ENCODE data around the gene DCANP1. TPM values are rescaled to one million over a fixed set of nuclear protein-coding genes. Genes with fewer than 3 reads are reported as not detected.

DCANP1 gene
- total and polyA plus RNA-seq, 3 donors from 2014 or later, result not detected

DNA sequence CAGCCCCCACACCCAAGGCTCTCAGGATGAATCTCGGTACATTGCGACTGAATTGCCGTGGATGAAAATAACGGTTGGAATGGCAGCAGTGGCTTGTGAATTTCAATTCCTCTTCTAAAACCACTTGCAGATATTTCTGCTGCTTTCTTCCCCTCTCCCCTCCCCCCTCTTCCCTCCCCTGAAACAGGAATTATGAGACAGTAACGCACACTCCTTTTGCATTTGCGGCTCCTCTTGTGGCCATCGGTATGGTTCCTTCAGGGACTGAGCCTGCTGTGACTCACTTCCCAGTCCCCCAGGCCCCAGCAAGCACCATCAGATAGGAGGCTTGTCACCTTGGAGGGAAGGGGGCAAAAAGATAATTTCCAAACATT lies 9.7 kb downstream of the DCANP1 start:
- Histone ChIP-seq H3K27me3 (no peaks in the 10 kb centered on the region), H3K27ac (peak overlapping the region in 1 of 2 donors; percentile 19)
- intact Hi-C loops (cut with DNase I; ENCODE audit: low total_unique reads), result no loop called here

DNA sequence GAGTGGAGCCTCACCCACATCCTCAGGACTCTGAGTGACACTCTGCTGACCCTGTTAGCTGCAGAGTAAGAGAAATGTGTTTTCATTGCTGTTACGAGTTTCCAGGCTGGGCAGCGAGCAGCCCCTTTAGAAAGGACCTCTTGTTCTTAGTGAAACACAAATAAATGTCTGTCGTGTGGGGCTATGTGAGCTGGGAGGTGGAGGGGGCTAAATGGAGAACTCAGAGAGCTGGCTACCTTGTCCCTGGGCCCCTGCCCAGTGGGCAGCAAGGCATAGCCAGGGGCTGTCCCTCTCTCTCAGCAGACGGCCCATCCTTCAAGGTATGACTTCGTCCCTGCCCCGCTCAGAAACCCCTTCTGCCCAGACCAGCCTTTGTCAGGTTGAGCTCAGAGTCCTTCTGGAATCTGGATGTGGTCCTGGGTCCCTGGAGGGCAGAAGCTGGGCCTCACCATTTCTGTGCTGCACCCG lies 10.2 kb downstream of the DCANP1 start:
- 65 to 66% methylated on average over 7 of the region's 7 CpGs for WGBS, 2 donors

More for the DNA sequence above, 9.7 kb downstream of the DCANP1 start:
- WGBS, 2 donors, result 80 to 83% methylated on average over 7 of the region's 7 CpGs
- Histone ChIP-seq H3K36me3 (ENCODE audit: low read depth, missing control alignments) (no peaks in the 10 kb centered on the region), H3K9me3 (no peaks in the 10 kb centered on the region), H3K4me3 (no peak overlapping the region), H3K4me1 (peaks cover 26% of the 10 kb centered on the region)
- DNase-seq, result no peak
- TF ChIP-seq, protein P1, sequence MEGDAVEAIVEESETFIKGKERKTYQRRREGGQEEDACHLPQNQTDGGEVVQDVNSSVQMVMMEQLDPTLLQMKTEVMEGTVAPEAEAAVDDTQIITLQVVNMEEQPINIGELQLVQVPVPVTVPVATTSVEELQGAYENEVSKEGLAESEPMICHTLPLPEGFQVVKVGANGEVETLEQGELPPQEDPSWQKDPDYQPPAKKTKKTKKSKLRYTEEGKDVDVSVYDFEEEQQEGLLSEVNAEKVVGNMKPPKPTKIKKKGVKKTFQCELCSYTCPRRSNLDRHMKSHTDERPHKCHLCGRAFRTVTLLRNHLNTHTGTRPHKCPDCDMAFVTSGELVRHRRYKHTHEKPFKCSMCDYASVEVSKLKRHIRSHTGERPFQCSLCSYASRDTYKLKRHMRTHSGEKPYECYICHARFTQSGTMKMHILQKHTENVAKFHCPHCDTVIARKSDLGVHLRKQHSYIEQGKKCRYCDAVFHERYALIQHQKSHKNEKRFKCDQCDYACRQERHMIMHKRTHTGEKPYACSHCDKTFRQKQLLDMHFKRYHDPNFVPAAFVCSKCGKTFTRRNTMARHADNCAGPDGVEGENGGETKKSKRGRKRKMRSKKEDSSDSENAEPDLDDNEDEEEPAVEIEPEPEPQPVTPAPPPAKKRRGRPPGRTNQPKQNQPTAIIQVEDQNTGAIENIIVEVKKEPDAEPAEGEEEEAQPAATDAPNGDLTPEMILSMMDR (IDR thresholded peaks at IDR 0.05), result no peak
- no peak for TF ChIP-seq POLR2A (IDR thresholded peaks at IDR 0.05)

GRCh38 chr5:135435467-135436330 lies 11.4 kb downstream of the DCANP1 start:
- intact Hi-C loops (cut with DNase I; ENCODE audit: low total_unique reads), result no loop called here
- Histone ChIP-seq H3K9me3 (no peaks in the 10 kb centered on the region), H3K4me1 (peaks cover 26% of the 10 kb centered on the region), H3K27ac (no peak overlapping the region), H3K36me3 (ENCODE audit: low read depth, missing control alignments) (no peaks in the 10 kb centered on the region), H3K27me3 (no peaks in the 10 kb centered on the region), H3K4me3 (no peak overlapping the region)
- DNase-seq, result no peak
- WGBS, 2 donors, result 77 to 91% methylated on average over 4 to 8 of the region's 9 CpGs
- TF ChIP-seq, protein P1 (IDR thresholded peaks at IDR 0.05), result no peak
- no peak for TF ChIP-seq POLR2A (IDR thresholded peaks at IDR 0.05)

More for the DNA sequence above, 10.2 kb downstream of the DCANP1 start:
- no peak for DNase-seq
- H3K36me3 ChIP-seq (ENCODE audit: low read depth, missing control alignments), result no peaks in the 10 kb centered on the region
- no peaks in the 10 kb centered on the region for H3K27me3 ChIP-seq
- no peak overlapping the region for H3K4me3 ChIP-seq
- H3K9me3 ChIP-seq, result no peaks in the 10 kb centered on the region
- H3K4me1 ChIP-seq, result peaks cover 26% of the 10 kb centered on the region
- H3K27ac ChIP-seq, result no peak overlapping the region
- TF ChIP-seq, protein P1 (IDR thresholded peaks at IDR 0.05), result no peak
- no peak for TF ChIP-seq POLR2A (IDR thresholded peaks at IDR 0.05)
- intact Hi-C loops (cut with DNase I; ENCODE audit: low total_unique reads), result no loop called here

DNA sequence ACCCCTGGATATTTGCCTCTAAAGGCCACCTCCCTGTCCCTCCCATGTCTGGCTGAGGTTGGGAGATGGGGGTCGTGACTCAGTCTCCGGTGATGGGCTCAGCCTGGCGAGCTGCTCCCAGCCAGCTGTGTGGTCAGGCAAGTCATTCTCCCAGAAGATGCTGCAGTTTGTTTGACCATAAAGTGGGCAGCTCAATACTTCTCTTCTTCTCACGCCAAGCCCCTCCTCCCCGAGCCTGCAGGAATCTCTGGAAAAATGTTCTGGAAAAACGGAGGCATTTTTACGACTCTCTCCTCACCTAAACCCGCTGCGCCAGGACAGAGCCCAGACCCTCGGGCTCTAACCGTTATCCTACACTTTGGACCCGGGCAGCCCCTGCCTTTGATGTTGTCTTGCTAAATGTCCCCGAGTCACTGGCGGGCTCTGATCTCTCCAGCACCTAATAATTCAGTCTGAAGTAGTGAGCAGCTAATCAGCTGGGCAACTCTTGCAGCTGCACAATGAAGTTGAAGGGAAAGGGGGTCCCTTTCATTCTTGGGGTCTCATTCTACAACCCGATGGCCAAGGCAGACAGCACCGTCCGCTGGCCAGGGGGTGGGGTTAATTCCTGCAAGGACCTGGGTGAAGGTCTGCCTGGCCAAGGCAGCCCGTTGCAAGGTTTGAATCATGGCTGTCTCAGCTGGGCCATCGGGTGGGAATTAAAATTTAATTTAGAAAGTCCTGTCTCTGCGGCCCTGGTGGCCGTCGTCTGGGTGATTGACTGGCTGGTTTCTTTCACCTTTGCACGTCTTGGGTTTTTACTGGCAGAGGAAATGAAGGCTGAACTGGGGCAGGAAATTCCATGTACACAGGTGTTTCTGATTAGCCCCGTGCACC lies 12.3 kb downstream of the DCANP1 start:
- Histone ChIP-seq H3K9me3 (no peaks in the 10 kb centered on the region), H3K4me1 (peaks cover 26% of the 10 kb centered on the region), H3K27me3 (no peaks in the 10 kb centered on the region), H3K4me3 (no peak overlapping the region), H3K27ac (no peak overlapping the region), H3K36me3 (ENCODE audit: low read depth, missing control alignments) (no peaks in the 10 kb centered on the region)
- no peak for TF ChIP-seq POLR2A (IDR thresholded peaks at IDR 0.05)
- TF ChIP-seq, protein P1 (IDR thresholded peaks at IDR 0.05), result no peak
- DNase-seq, result no peak
- WGBS, 2 donors, result 78% methylated on average over 21 to 24 of the region's 24 CpGs
- intact Hi-C loops (cut with DNase I; ENCODE audit: low total_unique reads), result no loop called here

Measured in testis (tissue), 3 donors.